ENCODE measurements around the gene SNRPA1. TPM values are rescaled to one million over a fixed set of nuclear protein-coding genes. Genes with fewer than 3 reads are reported as not detected.

Gene SNRPA1
- total and polyA plus RNA-seq, 2 of the 13 experiments (the other 11 are each of a cell fraction or from before 2014, with no cell fraction given), result 41.2 to 108 TPM

DNA sequence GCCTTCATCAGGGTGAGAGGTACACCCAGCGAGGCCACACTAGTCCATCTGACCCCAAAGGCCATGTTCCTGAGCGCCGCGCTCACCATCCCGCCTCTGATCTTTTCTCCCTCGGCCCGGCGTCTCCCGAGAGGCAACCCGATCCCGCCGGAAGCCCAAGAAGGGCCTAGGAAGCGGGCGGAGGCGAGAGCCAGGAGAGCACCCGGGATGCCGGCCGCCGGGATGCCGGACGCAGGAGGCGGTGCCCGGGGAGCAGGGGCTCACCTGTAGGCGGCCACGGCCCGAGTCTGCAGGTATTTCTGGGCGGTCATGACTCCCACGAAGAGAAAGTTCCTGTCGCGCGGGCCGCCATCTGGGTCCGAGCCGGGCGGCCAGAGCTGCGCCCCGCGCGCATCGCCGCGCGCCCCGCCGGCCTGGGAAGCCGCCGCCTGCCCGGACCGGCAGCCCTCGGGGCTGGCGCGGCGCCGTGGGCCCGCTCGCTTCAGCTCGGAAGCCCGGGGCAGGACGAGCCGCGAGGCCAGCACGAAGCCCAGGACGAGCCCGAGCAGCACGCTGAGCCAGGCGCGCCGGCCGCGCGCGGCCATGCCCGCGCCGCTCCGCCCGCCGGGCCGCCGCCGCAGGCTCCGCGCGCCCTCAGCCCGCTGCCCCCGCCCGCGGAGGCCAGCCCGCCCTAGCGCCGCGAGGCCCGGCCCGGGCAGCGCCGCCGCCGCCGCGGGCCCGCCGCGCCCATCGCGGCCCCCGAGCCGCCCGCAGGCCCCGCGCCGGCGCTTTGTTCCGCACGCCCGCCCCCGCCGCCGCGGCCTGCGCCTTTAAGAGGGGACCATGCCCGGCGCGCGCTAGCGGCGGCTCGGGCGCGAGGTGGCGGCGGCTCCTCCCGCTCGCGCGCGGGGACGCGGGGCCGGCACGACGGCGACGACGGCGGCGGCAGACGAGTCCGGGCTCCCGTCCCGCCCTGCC lies 43.9 kb downstream of the SNRPA1 start (continued):
- no peak for TF ChIP-seq E2F5 (CRISPR knock-in tag; conservative IDR thresholded peaks at IDR 0.05)
- no peak for TF ChIP-seq MTA3 (CRISPR knock-in tag; IDR thresholded peaks at IDR 0.05)
- no peak for TF ChIP-seq NCOA1 (CRISPR knock-in tag; IDR thresholded peaks at IDR 0.05)
- 0 out of 2 replicates have a peak, but pooled peaks have one; percentile 33 for TF ChIP-seq RBFOX2 (IDR thresholded peaks at IDR 0.05; ENCODE audit: low read depth, low read length)
- no peak for TF ChIP-seq DMAP1 (CRISPR knock-in tag; IDR thresholded peaks at IDR 0.05)
- TF ChIP-seq UBTF (CRISPR knock-in tag; IDR thresholded peaks at IDR 0.05), result peak; percentile 62; the same call in 1 of the 2 replicates
- TF ChIP-seq, protein P1, sequence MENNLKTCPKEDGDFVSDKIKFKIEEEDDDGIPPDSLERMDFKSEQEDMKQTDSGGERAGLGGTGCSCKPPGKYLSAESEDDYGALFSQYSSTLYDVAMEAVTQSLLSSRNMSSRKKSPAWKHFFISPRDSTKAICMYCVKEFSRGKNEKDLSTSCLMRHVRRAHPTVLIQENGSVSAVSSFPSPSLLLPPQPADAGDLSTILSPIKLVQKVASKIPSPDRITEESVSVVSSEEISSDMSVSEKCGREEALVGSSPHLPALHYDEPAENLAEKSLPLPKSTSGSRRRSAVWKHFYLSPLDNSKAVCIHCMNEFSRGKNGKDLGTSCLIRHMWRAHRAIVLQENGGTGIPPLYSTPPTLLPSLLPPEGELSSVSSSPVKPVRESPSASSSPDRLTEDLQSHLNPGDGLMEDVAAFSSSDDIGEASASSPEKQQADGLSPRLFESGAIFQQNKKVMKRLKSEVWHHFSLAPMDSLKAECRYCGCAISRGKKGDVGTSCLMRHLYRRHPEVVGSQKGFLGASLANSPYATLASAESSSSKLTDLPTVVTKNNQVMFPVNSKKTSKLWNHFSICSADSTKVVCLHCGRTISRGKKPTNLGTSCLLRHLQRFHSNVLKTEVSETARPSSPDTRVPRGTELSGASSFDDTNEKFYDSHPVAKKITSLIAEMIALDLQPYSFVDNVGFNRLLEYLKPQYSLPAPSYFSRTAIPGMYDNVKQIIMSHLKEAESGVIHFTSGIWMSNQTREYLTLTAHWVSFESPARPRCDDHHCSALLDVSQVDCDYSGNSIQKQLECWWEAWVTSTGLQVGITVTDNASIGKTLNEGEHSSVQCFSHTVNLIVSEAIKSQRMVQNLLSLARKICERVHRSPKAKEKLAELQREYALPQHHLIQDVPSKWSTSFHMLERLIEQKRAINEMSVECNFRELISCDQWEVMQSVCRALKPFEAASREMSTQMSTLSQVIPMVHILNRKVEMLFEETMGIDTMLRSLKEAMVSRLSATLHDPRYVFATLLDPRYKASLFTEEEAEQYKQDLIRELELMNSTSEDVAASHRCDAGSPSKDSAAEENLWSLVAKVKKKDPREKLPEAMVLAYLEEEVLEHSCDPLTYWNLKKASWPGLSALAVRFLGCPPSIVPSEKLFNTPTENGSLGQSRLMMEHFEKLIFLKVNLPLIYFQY (CRISPR knock-in tag; IDR thresholded peaks at IDR 0.05; ENCODE audit: borderline replicate concordance), result no peak
- TF ChIP-seq, protein P2, sequence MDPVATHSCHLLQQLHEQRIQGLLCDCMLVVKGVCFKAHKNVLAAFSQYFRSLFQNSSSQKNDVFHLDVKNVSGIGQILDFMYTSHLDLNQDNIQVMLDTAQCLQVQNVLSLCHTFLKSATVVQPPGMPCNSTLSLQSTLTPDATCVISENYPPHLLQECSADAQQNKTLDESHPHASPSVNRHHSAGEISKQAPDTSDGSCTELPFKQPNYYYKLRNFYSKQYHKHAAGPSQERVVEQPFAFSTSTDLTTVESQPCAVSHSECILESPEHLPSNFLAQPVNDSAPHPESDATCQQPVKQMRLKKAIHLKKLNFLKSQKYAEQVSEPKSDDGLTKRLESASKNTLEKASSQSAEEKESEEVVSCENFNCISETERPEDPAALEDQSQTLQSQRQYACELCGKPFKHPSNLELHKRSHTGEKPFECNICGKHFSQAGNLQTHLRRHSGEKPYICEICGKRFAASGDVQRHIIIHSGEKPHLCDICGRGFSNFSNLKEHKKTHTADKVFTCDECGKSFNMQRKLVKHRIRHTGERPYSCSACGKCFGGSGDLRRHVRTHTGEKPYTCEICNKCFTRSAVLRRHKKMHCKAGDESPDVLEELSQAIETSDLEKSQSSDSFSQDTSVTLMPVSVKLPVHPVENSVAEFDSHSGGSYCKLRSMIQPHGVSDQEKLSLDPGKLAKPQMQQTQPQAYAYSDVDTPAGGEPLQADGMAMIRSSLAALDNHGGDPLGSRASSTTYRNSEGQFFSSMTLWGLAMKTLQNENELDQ (CRISPR knock-in tag; IDR thresholded peaks at IDR 0.05; ENCODE audit: borderline replicate concordance), result no peak
- no peak for TF ChIP-seq ZFP90 (CRISPR knock-in tag; IDR thresholded peaks at IDR 0.05; ENCODE audit: borderline replicate concordance)
- TF ChIP-seq CREB1 (IDR thresholded peaks at IDR 0.05), result no peak
- no peak for TF ChIP-seq CREB1 (CRISPR knock-in tag; IDR thresholded peaks at IDR 0.05)
- TF ChIP-seq ZNF724P (CRISPR knock-in tag; IDR thresholded peaks at IDR 0.05; ENCODE audit: borderline replicate concordance), result no peak
- TF ChIP-seq EHMT2 (IDR thresholded peaks at IDR 0.05; ENCODE audit: borderline replicate concordance, low read depth, low read length), result no peak
- TF ChIP-seq FOXM1 (CRISPR knock-in tag; IDR thresholded peaks at IDR 0.05), result no peak
- TF ChIP-seq ZFY (CRISPR knock-in tag; IDR thresholded peaks at IDR 0.05), result peak; percentile 40; the same call in 1 of the 2 replicates
- TF ChIP-seq, protein P3, sequence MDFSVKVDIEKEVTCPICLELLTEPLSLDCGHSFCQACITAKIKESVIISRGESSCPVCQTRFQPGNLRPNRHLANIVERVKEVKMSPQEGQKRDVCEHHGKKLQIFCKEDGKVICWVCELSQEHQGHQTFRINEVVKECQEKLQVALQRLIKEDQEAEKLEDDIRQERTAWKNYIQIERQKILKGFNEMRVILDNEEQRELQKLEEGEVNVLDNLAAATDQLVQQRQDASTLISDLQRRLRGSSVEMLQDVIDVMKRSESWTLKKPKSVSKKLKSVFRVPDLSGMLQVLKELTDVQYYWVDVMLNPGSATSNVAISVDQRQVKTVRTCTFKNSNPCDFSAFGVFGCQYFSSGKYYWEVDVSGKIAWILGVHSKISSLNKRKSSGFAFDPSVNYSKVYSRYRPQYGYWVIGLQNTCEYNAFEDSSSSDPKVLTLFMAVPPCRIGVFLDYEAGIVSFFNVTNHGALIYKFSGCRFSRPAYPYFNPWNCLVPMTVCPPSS (IDR thresholded peaks at IDR 0.05), result no peak

All from HepG2 (cell line).